Measurements from ENCODE around the gene PSENEN.
"Not testable (repeated sequence)": the region's sequence is repeated elsewhere in the genome, so short reads cannot be mapped to it uniquely, and the experiment has no call there.

The PSENEN gene

GRCh38 chr19:35757231-35757748 is 11.8 kb downstream of the PSENEN start:
- peaks cover 23 to 31% of the 10 kb centered on the region in 2 donors for H3K4me1 ChIP-seq (ENCODE audit: control insufficient read depth in 1 of 2, insufficient read depth in 2 of 2, low read length in 2 of 2)
- H3K9ac ChIP-seq (ENCODE audit: low read depth in 1 of 2, low read length in 2 of 2): peak overlapping the region; percentile 2 to 25
- H3K36me3 ChIP-seq (ENCODE audit: control insufficient read depth in 1 of 2, insufficient read depth in 2 of 2, low read length in 2 of 2): peaks cover 14 to 33% of the 10 kb centered on the region in 2 donors
- no peak overlapping the region for H3K27ac ChIP-seq (ENCODE audit: low read depth, low read length)
- no peaks in the 10 kb centered on the region for H3K9me3 ChIP-seq (ENCODE audit: control insufficient read depth in 1 of 2, low read length in 2 of 2)
- H3K27me3 ChIP-seq (ENCODE audit: control insufficient read depth in 1 of 2, insufficient read depth in 2 of 2, low read length in 2 of 2): peaks cover 0 to 4% of the 10 kb centered on the region in 2 donors
- H3K4me3 ChIP-seq (ENCODE audit: low read depth in 1 of 2, low read length in 2 of 2): peak overlapping the region; percentile 67 to 96

- Histone ChIP-seq H3K4me3 (ENCODE audit: low read depth in 1 of 2, low read length in 2 of 2) (peak within 1 kb of the TSS; percentile 96 to 100), H3K9ac (ENCODE audit: low read depth in 1 of 2, low read length in 2 of 2) (peak within 1 kb of the TSS; percentile 96 to 98), H3K36me3 (ENCODE audit: control insufficient read depth in 1 of 2, insufficient read depth in 2 of 2, low read length in 2 of 2) (peaks cover 9 to 27% of the 10 kb centered on the region in 2 donors), H3K27ac (ENCODE audit: low read depth, low read length) (peak within 1 kb of the TSS; percentile 97), H3K27me3 (ENCODE audit: control insufficient read depth in 1 of 2, insufficient read depth in 2 of 2, low read length in 2 of 2) (peaks cover 0 to 4% of the 10 kb centered on the region in 2 donors), H3K4me1 (ENCODE audit: control insufficient read depth in 1 of 2, insufficient read depth in 2 of 2, low read length in 2 of 2) (peaks cover 23 to 31% of the 10 kb centered on the region in 2 donors), H3K9me3 (ENCODE audit: control insufficient read depth in 1 of 2, low read length in 2 of 2) (no peaks in the 10 kb centered on the region)
These were observed 12.5 kb downstream of the PSENEN start, which contains the start of gene PROSER3 for GRCh38 chr19:35757749-35758608. PROSER3 (plus strand) TSS chr19:35758176; CDS start chr19:35758216, 40 bp downstream.

DNA sequence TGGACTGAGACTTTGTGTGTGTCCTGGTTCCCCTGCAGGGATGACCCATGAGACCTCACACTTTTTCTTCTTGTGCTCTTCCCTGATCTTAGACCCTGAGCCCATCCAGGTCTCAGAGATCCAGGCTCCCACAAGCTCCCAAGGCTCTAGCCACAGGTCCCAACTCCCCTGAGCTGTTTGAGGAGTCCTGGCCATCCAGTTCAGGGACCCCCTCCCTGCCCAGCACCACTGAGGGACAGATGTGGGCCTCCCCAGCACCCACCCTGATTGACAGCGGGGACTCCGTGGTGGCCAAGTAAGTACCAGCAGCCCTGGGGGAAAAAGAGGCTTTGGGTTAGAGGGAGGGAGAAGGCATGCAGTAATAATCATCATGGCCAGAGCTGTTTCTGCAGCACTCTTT is 14.2 kb downstream of the PSENEN start:
- H3K27ac ChIP-seq (ENCODE audit: low read depth, low read length): no peak overlapping the region
- no peaks in the 10 kb centered on the region for H3K9me3 ChIP-seq (ENCODE audit: control insufficient read depth in 1 of 2, low read length in 2 of 2)
- peaks cover 9 to 17% of the 10 kb centered on the region in 2 donors for H3K36me3 ChIP-seq (ENCODE audit: control insufficient read depth in 1 of 2, insufficient read depth in 2 of 2, low read length in 2 of 2)
- H3K4me1 ChIP-seq (ENCODE audit: control insufficient read depth in 1 of 2, insufficient read depth in 2 of 2, low read length in 2 of 2): peaks cover 23 to 31% of the 10 kb centered on the region in 2 donors
- no peak overlapping the region for H3K9ac ChIP-seq (ENCODE audit: low read depth in 1 of 2, low read length in 2 of 2)
- H3K4me3 ChIP-seq (ENCODE audit: low read depth in 1 of 2, low read length in 2 of 2): no peak overlapping the region
- H3K27me3 ChIP-seq (ENCODE audit: control insufficient read depth in 1 of 2, insufficient read depth in 2 of 2, low read length in 2 of 2): peaks cover 0 to 4% of the 10 kb centered on the region in 2 donors

- H3K4me3 ChIP-seq (ENCODE audit: low read depth in 1 of 2, low read length in 2 of 2): no peak overlapping the region
- no peak overlapping the region for H3K27ac ChIP-seq (ENCODE audit: low read depth, low read length)
- peaks cover 0 to 4% of the 10 kb centered on the region in 2 donors for H3K27me3 ChIP-seq (ENCODE audit: control insufficient read depth in 1 of 2, insufficient read depth in 2 of 2, low read length in 2 of 2)
- H3K36me3 ChIP-seq (ENCODE audit: control insufficient read depth in 1 of 2, insufficient read depth in 2 of 2, low read length in 2 of 2): peaks cover 9 to 25% of the 10 kb centered on the region in 2 donors
- H3K4me1 ChIP-seq (ENCODE audit: control insufficient read depth in 1 of 2, insufficient read depth in 2 of 2, low read length in 2 of 2): peaks cover 18 to 28% of the 10 kb centered on the region in 2 donors
- H3K9ac ChIP-seq (ENCODE audit: low read depth in 1 of 2, low read length in 2 of 2): no peak overlapping the region
- no peaks in the 10 kb centered on the region for H3K9me3 ChIP-seq (ENCODE audit: control insufficient read depth in 1 of 2, low read length in 2 of 2)
These were observed 15.4 kb downstream of the PSENEN start for GRCh38 chr19:35760711-35761349.

- peaks cover 1 to 2% of the 10 kb centered on the region in 2 donors for H3K4me1 ChIP-seq (ENCODE audit: control insufficient read depth in 1 of 2, insufficient read depth in 2 of 2, low read length in 2 of 2)
- H3K27ac ChIP-seq (ENCODE audit: low read depth, low read length): no peak overlapping the region
- H3K9ac ChIP-seq (ENCODE audit: low read depth in 1 of 2, low read length in 2 of 2): no peak overlapping the region
- peaks cover 9 to 28% of the 10 kb centered on the region in 2 donors for H3K36me3 ChIP-seq (ENCODE audit: control insufficient read depth in 1 of 2, insufficient read depth in 2 of 2, low read length in 2 of 2)
- H3K27me3 ChIP-seq (ENCODE audit: control insufficient read depth in 1 of 2, insufficient read depth in 2 of 2, low read length in 2 of 2): no peaks in the 10 kb centered on the region
- H3K4me3 ChIP-seq (ENCODE audit: low read depth in 1 of 2, low read length in 2 of 2): no peak overlapping the region
- H3K9me3 ChIP-seq (ENCODE audit: control insufficient read depth in 1 of 2, low read length in 2 of 2): no peaks in the 10 kb centered on the region
These were observed 19.2 kb downstream of the PSENEN start for GRCh38 chr19:35764432-35765315.

GRCh38 chr19:35766571-35767104 is 21.2 kb downstream of the PSENEN start:
- H3K4me3 ChIP-seq (ENCODE audit: low read depth in 1 of 2, low read length in 2 of 2): no peak overlapping the region
- H3K36me3 ChIP-seq (ENCODE audit: control insufficient read depth in 1 of 2, insufficient read depth in 2 of 2, low read length in 2 of 2): peaks cover 9 to 23% of the 10 kb centered on the region in 2 donors
- no peak overlapping the region for H3K27ac ChIP-seq (ENCODE audit: low read depth, low read length)
- H3K27me3 ChIP-seq (ENCODE audit: control insufficient read depth in 1 of 2, insufficient read depth in 2 of 2, low read length in 2 of 2): no peaks in the 10 kb centered on the region
- no peak overlapping the region for H3K9ac ChIP-seq (ENCODE audit: low read depth in 1 of 2, low read length in 2 of 2)
- no peaks in the 10 kb centered on the region for H3K9me3 ChIP-seq (ENCODE audit: control insufficient read depth in 1 of 2, low read length in 2 of 2)
- H3K4me1 ChIP-seq (ENCODE audit: control insufficient read depth in 1 of 2, insufficient read depth in 2 of 2, low read length in 2 of 2): no peaks in the 10 kb centered on the region

GRCh38 chr19:35767288-35768081 is 22.0 kb downstream of the PSENEN start:
- Histone ChIP-seq H3K9me3 (ENCODE audit: control insufficient read depth in 1 of 2, low read length in 2 of 2) (no peaks in the 10 kb centered on the region), H3K4me3 (ENCODE audit: low read depth in 1 of 2, low read length in 2 of 2) (no peak overlapping the region), H3K9ac (ENCODE audit: low read depth in 1 of 2, low read length in 2 of 2) (no peak overlapping the region), H3K27me3 (ENCODE audit: control insufficient read depth in 1 of 2, insufficient read depth in 2 of 2, low read length in 2 of 2) (no peaks in the 10 kb centered on the region), H3K27ac (ENCODE audit: low read depth, low read length) (no peak overlapping the region), H3K36me3 (ENCODE audit: control insufficient read depth in 1 of 2, insufficient read depth in 2 of 2, low read length in 2 of 2) (peaks cover 5 to 16% of the 10 kb centered on the region in 2 donors), H3K4me1 (ENCODE audit: control insufficient read depth in 1 of 2, insufficient read depth in 2 of 2, low read length in 2 of 2) (no peaks in the 10 kb centered on the region)

DNA sequence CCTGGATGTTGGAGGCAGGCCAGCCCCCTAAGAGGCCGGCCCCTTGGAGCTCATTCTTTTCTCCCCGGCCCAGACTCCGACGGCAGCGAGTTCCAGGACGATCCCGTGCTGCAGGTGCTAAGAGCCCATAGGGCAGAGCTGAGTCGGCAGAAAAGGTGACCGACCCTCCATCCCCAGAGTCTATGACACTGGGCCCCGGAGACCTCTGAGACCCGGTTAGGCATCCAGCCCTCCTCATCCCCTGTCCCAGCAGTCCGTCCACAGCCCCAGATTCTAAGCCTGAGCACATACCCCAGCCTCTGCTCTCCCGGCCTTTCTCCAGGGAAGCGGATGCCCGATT is 22.6 kb downstream of the PSENEN start:
- Histone ChIP-seq H3K9ac (ENCODE audit: low read depth in 1 of 2, low read length in 2 of 2) (no peak overlapping the region), H3K36me3 (ENCODE audit: control insufficient read depth in 1 of 2, insufficient read depth in 2 of 2, low read length in 2 of 2) (peaks cover 5 to 16% of the 10 kb centered on the region in 2 donors), H3K27ac (ENCODE audit: low read depth, low read length) (no peak overlapping the region), H3K27me3 (ENCODE audit: control insufficient read depth in 1 of 2, insufficient read depth in 2 of 2, low read length in 2 of 2) (no peaks in the 10 kb centered on the region), H3K4me3 (ENCODE audit: low read depth in 1 of 2, low read length in 2 of 2) (no peak overlapping the region), H3K4me1 (ENCODE audit: control insufficient read depth in 1 of 2, insufficient read depth in 2 of 2, low read length in 2 of 2) (no peaks in the 10 kb centered on the region), H3K9me3 (ENCODE audit: control insufficient read depth in 1 of 2, low read length in 2 of 2) (no peaks in the 10 kb centered on the region)

DNA sequence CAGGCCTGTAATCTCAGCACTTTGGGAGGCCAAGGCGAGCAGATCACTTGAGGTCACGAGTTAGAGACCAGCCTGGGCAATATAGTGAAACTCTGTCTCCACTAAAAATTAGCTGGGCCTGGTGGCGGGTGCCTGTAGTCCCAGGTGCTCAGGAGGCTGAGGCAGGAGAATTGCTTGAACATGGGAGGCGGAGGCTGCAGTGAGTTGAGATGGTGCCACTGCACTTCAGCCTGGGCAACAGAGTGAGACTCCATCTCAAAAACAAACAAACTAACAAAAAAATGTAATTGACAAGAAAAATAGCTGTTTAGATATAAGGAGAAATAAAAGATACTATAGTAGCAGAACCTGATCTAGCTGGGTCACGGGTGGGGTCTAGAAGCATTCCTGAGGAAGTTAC is 26.9 kb downstream of the PSENEN start:
- not testable (repeated sequence) for H3K9ac ChIP-seq (ENCODE audit: low read depth in 1 of 2, low read length in 2 of 2); H3K9me3 ChIP-seq (ENCODE audit: control insufficient read depth in 1 of 2, low read length in 2 of 2); H3K27ac ChIP-seq (ENCODE audit: low read depth, low read length); H3K36me3 ChIP-seq (ENCODE audit: control insufficient read depth in 1 of 2, insufficient read depth in 2 of 2, low read length in 2 of 2); H3K4me3 ChIP-seq (ENCODE audit: low read depth in 1 of 2, low read length in 2 of 2); H3K27me3 ChIP-seq (ENCODE audit: control insufficient read depth in 1 of 2, insufficient read depth in 2 of 2, low read length in 2 of 2)
- H3K4me1 ChIP-seq (ENCODE audit: control insufficient read depth in 1 of 2, insufficient read depth in 2 of 2, low read length in 2 of 2): peaks cover 12 to 14% of the 10 kb centered on the region in 2 donors

Measured in duodenal mucosa (tissue), 2 donors.